T-helper 2 cell (primary cell): ENCODE measurements around the gene CCNL2.
A peak's percentile ranks its signal among the peaks of the same experiment; 100 is the strongest.
"Not testable (repeated sequence)": the region's sequence is repeated elsewhere in the genome, so short reads cannot be mapped to it uniquely, and the experiment has no call there.

Source experiments
- DNase-seq, 5 experiments: peaks; one replicate each; pipeline versions ENCODE4 v3.0.0 to v3.0.0-alpha.2; 2012 to 2022
- total RNA-seq, 2 donors: gene quantifications; one replicate each; lab custom pipeline; 2026; lab: John Stamatoyannopoulos, UW

CCNL2 gene
- 340 to 354 reads per million in 2 donors for total RNA-seq

- DNase-seq: peak; percentile 97 to 100 (median 99)
These were observed at the start of gene CCNL2 for GRCh38 chr1:1399187-1399871. Gene CCNL2 (minus strand): TSS chr1:1399335. CDS start chr1:1399306, 29 bp downstream.

GRCh38 chr1:1446631-1447030 lies 47.5 kb upstream of the CCNL2 start:
- DNase-seq: not testable (repeated sequence)

GRCh38 chr1:1442069-1442770 lies 43.1 kb upstream of the CCNL2 start:
- no peak for DNase-seq

GRCh38 chr1:1441002-1441888 lies 42.1 kb upstream of the CCNL2 start:
- DNase-seq: peak in 4 of 5 experiments; percentile 37 to 52 (median 40)

GRCh38 chr1:1440262-1441001 lies 41.3 kb upstream of the CCNL2 start:
- no peak for DNase-seq

GRCh38 chr1:1439546-1440261 lies 40.6 kb upstream of the CCNL2 start:
- no peak for DNase-seq

GRCh38 chr1:1438531-1439381 lies 39.6 kb upstream of the CCNL2 start:
- DNase-seq: no peak

GRCh38 chr1:1437904-1438376 lies 38.8 kb upstream of the CCNL2 start:
- DNase-seq: no peak

- DNase-seq: no peak
These were observed 38.1 kb upstream of the CCNL2 start for GRCh38 chr1:1437033-1437903.

- DNase-seq: no peak
These were observed 37.5 kb upstream of the CCNL2 start for GRCh38 chr1:1436630-1437032.

- no peak for DNase-seq
These were observed 36.9 kb upstream of the CCNL2 start for GRCh38 chr1:1435911-1436629.

- peak; percentile 30 to 69 (median 34) for DNase-seq
These were observed 36.2 kb upstream of the CCNL2 start, which contains the start of gene VWA1 for GRCh38 chr1:1435106-1435903. Gene VWA1 (plus strand): TSS chr1:1435690. CDS start chr1:1435749, 59 bp downstream.

GRCh38 chr1:1434824-1435105 lies 35.6 kb upstream of the CCNL2 start:
- DNase-seq: no peak

- DNase-seq: no peak
These were observed 35.1 kb upstream of the CCNL2 start for GRCh38 chr1:1434131-1434823.

GRCh38 chr1:1433804-1434130 lies 34.6 kb upstream of the CCNL2 start:
- peak in 1 of 5 experiments; percentile 28 for DNase-seq

- no peak for DNase-seq
These were observed 34.0 kb upstream of the CCNL2 start for GRCh38 chr1:1432951-1433803.
